ENCODE measurements around the gene NFIA.

NFIA gene

GRCh38 chr1:61497013-61497412 lies 414.7 kb downstream of the NFIA start:
- no peak overlapping the region for H3K27ac Mint-ChIP-seq
- H3K36me3 Mint-ChIP-seq = no peaks in the 10 kb centered on the region
- no peaks in the 10 kb centered on the region for H3K4me1 Mint-ChIP-seq (ENCODE audit: low read depth)
- no peaks in the 10 kb centered on the region for H3K27me3 Mint-ChIP-seq
- no peak overlapping the region for H3K4me3 Mint-ChIP-seq
- H3K9me3 Mint-ChIP-seq (ENCODE audit: low read depth) = no peaks in the 10 kb centered on the region

GRCh38 chr1:61498342-61498741 lies 416.0 kb downstream of the NFIA start:
- no peak overlapping the region for H3K27ac Mint-ChIP-seq
- no peaks in the 10 kb centered on the region for H3K36me3 Mint-ChIP-seq
- H3K27me3 Mint-ChIP-seq = no peaks in the 10 kb centered on the region
- no peaks in the 10 kb centered on the region for H3K9me3 Mint-ChIP-seq (ENCODE audit: low read depth)
- H3K4me1 Mint-ChIP-seq (ENCODE audit: low read depth) = no peaks in the 10 kb centered on the region
- no peak overlapping the region for H3K4me3 Mint-ChIP-seq

GRCh38 chr1:61501971-61502916 lies 419.9 kb downstream of the NFIA start:
- Mint-ChIP-seq H3K27me3 (no peaks in the 10 kb centered on the region), H3K36me3 (no peaks in the 10 kb centered on the region), H3K4me1 (ENCODE audit: low read depth) (no peaks in the 10 kb centered on the region), H3K4me3 (no peak overlapping the region), H3K9me3 (ENCODE audit: low read depth) (no peaks in the 10 kb centered on the region), H3K27ac (no peak overlapping the region)

- Mint-ChIP-seq H3K4me1 (ENCODE audit: low read depth) (no peaks in the 10 kb centered on the region), H3K27ac (no peak overlapping the region), H3K27me3 (no peaks in the 10 kb centered on the region), H3K4me3 (no peak overlapping the region), H3K9me3 (ENCODE audit: low read depth) (no peaks in the 10 kb centered on the region), H3K36me3 (no peaks in the 10 kb centered on the region)
Observed at GRCh38 chr1:61504305-61504704, 421.9 kb downstream of the NFIA start.

GRCh38 chr1:61504852-61505390 lies 422.6 kb downstream of the NFIA start:
- Mint-ChIP-seq H3K27ac (no peak overlapping the region), H3K4me3 (no peak overlapping the region), H3K36me3 (no peaks in the 10 kb centered on the region), H3K9me3 (ENCODE audit: low read depth) (no peaks in the 10 kb centered on the region), H3K4me1 (ENCODE audit: low read depth) (no peaks in the 10 kb centered on the region), H3K27me3 (no peaks in the 10 kb centered on the region)

GRCh38 chr1:61506236-61506635 lies 423.9 kb downstream of the NFIA start:
- no peak overlapping the region for H3K27ac Mint-ChIP-seq
- no peak overlapping the region for H3K4me3 Mint-ChIP-seq
- H3K9me3 Mint-ChIP-seq (ENCODE audit: low read depth) = no peaks in the 10 kb centered on the region
- no peaks in the 10 kb centered on the region for H3K4me1 Mint-ChIP-seq (ENCODE audit: low read depth)
- no peaks in the 10 kb centered on the region for H3K36me3 Mint-ChIP-seq
- H3K27me3 Mint-ChIP-seq = no peaks in the 10 kb centered on the region

GRCh38 chr1:61506944-61507500 lies 424.7 kb downstream of the NFIA start:
- H3K4me1 Mint-ChIP-seq (ENCODE audit: low read depth) = no peaks in the 10 kb centered on the region
- no peak overlapping the region for H3K27ac Mint-ChIP-seq
- no peaks in the 10 kb centered on the region for H3K27me3 Mint-ChIP-seq
- H3K9me3 Mint-ChIP-seq (ENCODE audit: low read depth) = no peaks in the 10 kb centered on the region
- no peaks in the 10 kb centered on the region for H3K36me3 Mint-ChIP-seq
- no peak overlapping the region for H3K4me3 Mint-ChIP-seq
